Esophagus (tissue), 2 donors: ENCODE data around the gene LPCAT3. TPM values are rescaled to one million over a fixed set of nuclear protein-coding genes. Genes with fewer than 3 reads are reported as not detected.
A peak's percentile ranks its signal among the peaks of the same experiment; 100 is the strongest.

Experiments used
- H3K27ac ChIP-seq, 2 donors: one replicate each; pipeline ENCODE4 v1.5.1; 2013; ENCODE audit warnings: low read depth in 2 of 2, mild to moderate bottlenecking in 2 of 2, inconsistent platforms in 1 of 2, low read length in 1 of 2, moderate library complexity in 1 of 2
- H3K27me3 ChIP-seq, 2 donors: one replicate each; pipeline ENCODE4 v1.6.1; 2013; ENCODE audit warnings: low read length in 2 of 2, control low read depth in 1 of 2, mild to moderate bottlenecking in 1 of 2; ENCODE audit not compliant: insufficient read depth in 2 of 2, control insufficient read depth in 1 of 2
- H3K36me3 ChIP-seq, 2 donors: one replicate each; pipeline ENCODE4 v1.6.1; 2013; ENCODE audit warnings: low read length in 1 of 2; ENCODE audit not compliant: control insufficient read depth in 2 of 2, insufficient read depth in 2 of 2
- H3K4me1 ChIP-seq, 2 donors: one replicate each; pipeline ENCODE4 v1.6.1; 2013; ENCODE audit warnings: low read length in 1 of 2; ENCODE audit not compliant: control insufficient read depth in 2 of 2, insufficient read depth in 2 of 2
- H3K4me3 ChIP-seq, 2 donors: one replicate each; pipeline ENCODE4 v1.5.1; 2013; ENCODE audit warnings: low read length in 2 of 2, mild to moderate bottlenecking in 2 of 2, low read depth in 1 of 2, moderate library complexity in 1 of 2
- H3K9me3 ChIP-seq, 2 donors: one replicate each; pipeline ENCODE4 v1.6.1; 2013; ENCODE audit warnings: mild to moderate bottlenecking in 2 of 2, low read depth in 1 of 2, low read length in 1 of 2, moderate library complexity in 1 of 2; ENCODE audit not compliant: control insufficient read depth in 2 of 2, insufficient read depth in 1 of 2
- WGBS, 2 donors: extraction: QIAGEN DNeasy Blood & Tissue Kit; methylation state at CpG; one replicate each; pipeline ENCODE4 v1.1.7; 2013; 5-methylcytosine and 5-hydroxymethylcytosine counted together
- polyA plus RNA-seq, 2 donors: library from polyadenylated mRNA; stranded (reverse); fragments of 200-250 nt; gene quantifications; one replicate each; pipeline ENCODE4 v1.2.3, GENCODE V29; 2013
- donor health status: healthy with polysubstance abuse.
- donor health status: Bipolar disorder and iron deficiency.

LPCAT3 gene
- polyA plus RNA-seq, 2 donors, result 15.7 to 27.0 TPM

GRCh38 chr12:6946033-6946919, 72.0 kb downstream of the LPCAT3 start:
- Histone ChIP-seq H3K27me3 (no peaks in the 10 kb centered on the region), H3K4me1 (peaks cover 0 to 12% of the 10 kb centered on the region in 2 donors), H3K27ac (peak overlapping the region; percentile 81 to 95), H3K9me3 (no peaks in the 10 kb centered on the region), H3K4me3 (peak overlapping the region; percentile 54 to 55), H3K36me3 (peaks cover 0 to 6% of the 10 kb centered on the region in 2 donors)
- 12 to 19% methylated on average over 31 to 32 of the region's 32 CpGs for WGBS, 2 donors

DNA sequence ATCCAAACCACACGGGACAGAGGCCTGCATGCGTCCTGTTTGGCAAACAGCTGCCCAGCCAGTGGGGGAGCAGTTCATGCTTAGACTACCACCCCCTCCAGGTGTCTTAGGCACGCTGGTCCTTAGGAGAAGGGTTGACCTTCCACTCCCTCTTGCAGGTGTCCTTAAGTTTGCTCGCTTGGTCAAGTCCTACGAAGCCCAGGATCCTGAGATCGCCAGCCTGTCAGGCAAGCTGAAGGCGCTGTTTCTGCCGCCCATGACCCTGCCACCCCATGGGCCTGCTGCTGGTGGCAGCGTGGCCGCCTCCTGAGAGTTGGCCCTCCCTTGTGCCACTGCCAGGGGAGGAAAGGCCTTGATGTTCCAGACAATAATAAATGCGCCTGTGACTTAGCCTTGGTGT, 72.7 kb downstream of the LPCAT3 start:
- Histone ChIP-seq H3K9me3 (no peaks in the 10 kb centered on the region), H3K4me1 (peaks cover 0 to 10% of the 10 kb centered on the region in 2 donors), H3K36me3 (peaks cover 0 to 9% of the 10 kb centered on the region in 2 donors), H3K27ac (peak overlapping the region; percentile 81 to 95), H3K4me3 (peak overlapping the region in 1 of 2 donors; percentile 1), H3K27me3 (no peaks in the 10 kb centered on the region)
- WGBS, 2 donors, result 60 to 63% methylated on average over 10 to 11 of the region's 11 CpGs

DNA sequence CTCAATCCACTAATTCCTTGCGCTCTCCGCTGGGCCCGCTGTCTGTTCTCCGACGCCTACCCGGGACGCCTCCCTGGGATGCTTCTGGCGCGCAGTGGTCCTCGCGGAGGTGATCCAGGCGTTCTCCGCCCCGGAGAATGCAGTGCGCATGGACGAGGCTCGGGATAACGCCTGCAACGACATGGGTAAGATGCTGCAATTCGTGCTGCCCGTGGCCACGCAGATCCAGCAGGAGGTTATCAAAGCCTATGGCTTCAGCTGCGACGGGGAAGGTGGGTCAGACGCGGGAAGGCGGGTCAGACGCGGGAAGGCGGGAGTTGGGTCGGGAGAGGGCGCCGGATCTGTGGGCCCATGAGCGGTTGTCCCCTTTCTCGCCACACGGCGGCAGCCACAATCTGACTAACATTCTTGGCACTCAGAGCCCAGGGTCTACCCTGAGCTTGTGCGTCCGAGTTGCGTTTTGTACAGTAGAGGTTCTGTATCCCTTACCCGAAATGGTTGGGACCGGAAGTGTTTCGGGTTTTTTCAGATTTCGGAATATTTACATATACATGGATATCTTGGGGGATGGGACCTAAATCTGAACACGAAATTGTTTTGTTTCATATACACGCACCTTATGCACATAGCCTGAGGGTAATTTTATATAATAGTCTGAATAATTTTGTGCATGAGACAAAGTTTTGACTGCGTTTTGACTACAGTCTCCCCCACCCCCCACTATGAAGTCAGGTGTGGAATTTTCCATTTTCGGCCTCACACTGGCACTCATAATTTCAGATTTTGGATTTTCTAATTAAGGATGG, 73.7 kb downstream of the LPCAT3 start:
- H3K27me3 ChIP-seq, result no peaks in the 10 kb centered on the region
- H3K4me1 ChIP-seq, result peaks cover 0 to 7% of the 10 kb centered on the region in 2 donors
- H3K27ac ChIP-seq, result peak overlapping the region; percentile 95 to 99
- no peaks in the 10 kb centered on the region for H3K9me3 ChIP-seq
- peaks cover 0 to 10% of the 10 kb centered on the region in 2 donors for H3K36me3 ChIP-seq
- H3K4me3 ChIP-seq, result peak overlapping the region; percentile 65 to 72
- 1 to 2% methylated on average over 48 of the region's 48 CpGs for WGBS, 2 donors

DNA sequence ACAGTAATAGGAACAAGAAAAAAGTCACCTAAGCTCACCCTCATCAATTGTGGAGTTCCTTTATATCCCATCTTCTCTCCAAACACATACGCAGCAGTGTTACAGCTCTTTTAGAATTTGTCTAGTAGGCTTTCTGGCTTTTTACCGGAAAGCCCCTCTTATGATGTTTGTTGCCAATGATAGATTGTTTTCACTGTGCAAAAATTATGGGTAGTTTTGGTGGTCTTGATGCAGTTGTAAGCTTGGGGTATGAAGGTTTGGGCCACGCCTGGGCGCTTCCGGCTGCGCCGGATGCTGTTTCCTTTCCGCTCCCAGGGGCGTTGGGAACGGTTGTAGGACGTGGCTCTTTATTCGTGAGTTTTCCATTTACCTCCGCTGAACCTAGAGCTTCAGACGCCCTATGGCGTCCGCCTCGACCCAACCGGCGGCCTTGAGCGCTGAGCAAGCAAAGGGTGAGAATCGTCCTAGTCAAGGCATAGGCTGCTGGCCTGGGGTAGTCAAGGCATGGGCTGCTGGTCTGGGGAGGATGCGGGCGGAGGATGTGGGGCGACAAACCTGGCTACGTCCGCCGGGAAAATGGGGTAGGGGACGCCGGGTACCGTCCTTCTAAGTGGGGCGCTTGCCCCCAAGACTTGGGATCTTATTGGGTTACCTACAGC, 74.4 kb downstream of the LPCAT3 start, which contains the start of the genes C12orf57 and RNU7-1:
TSS of gene C12orf57 (plus strand) at position 301 of the 659 bp plus-strand sequence. CDS start at position 401, 100 bp downstream.
TSS of gene RNU7-1 (plus strand) at position 95 of the 659 bp plus-strand sequence.
- 0% methylated on average over 31 of the region's 31 CpGs for WGBS, 2 donors
- Histone ChIP-seq H3K27me3 (no peaks in the 10 kb centered on the region), H3K4me3 (peak within 1 kb of the TSS; percentile 65 to 72), H3K4me1 (peaks cover 0 to 7% of the 10 kb centered on the region in 2 donors), H3K27ac (peak within 1 kb of the TSS; percentile 95 to 99), H3K9me3 (no peaks in the 10 kb centered on the region), H3K36me3 (peaks cover 0 to 10% of the 10 kb centered on the region in 2 donors)

DNA sequence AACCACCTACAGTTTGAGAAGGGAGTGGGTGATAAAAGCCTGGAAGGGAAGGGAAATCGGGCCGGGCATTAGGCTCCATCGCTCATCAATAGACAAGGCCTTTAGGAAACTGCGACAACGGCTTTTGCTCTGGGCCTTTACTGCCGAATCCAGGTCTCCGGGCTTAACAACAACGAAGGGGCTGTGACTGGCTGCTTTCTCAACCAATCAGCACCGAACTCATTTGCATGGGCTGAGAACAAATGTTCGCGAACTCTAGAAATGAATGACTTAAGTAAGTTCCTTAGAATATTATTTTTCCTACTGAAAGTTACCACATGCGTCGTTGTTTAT, 74.9 kb downstream of the LPCAT3 start:
- 0% methylated on average over 13 of the region's 13 CpGs for WGBS, 2 donors
- Histone ChIP-seq H3K4me3 (peak overlapping the region in 1 of 2 donors; percentile 7), H3K36me3 (peaks cover 0 to 10% of the 10 kb centered on the region in 2 donors)

GRCh38 chr12:6942331-6942665, 76.0 kb downstream of the LPCAT3 start:
- no peak overlapping the region for H3K4me3 ChIP-seq
- peaks cover 0 to 10% of the 10 kb centered on the region in 2 donors for H3K36me3 ChIP-seq
- peaks cover 0 to 9% of the 10 kb centered on the region in 2 donors for H3K4me1 ChIP-seq
- WGBS, 2 donors, result 77 to 79% methylated on average over 11 of the region's 11 CpGs
- peak overlapping the region in 1 of 2 donors; percentile 90 for H3K27ac ChIP-seq
- no peaks in the 10 kb centered on the region for H3K9me3 ChIP-seq
- H3K27me3 ChIP-seq, result no peaks in the 10 kb centered on the region

More for the DNA sequence above, 74.9 kb downstream of the LPCAT3 start:
- Histone ChIP-seq H3K4me1 (peaks cover 0 to 8% of the 10 kb centered on the region in 2 donors), H3K27ac (peak overlapping the region; percentile 90 to 95), H3K9me3 (no peaks in the 10 kb centered on the region), H3K27me3 (no peaks in the 10 kb centered on the region)

GRCh38 chr12:6941782-6942181, 76.5 kb downstream of the LPCAT3 start:
- peaks cover 0 to 11% of the 10 kb centered on the region in 2 donors for H3K4me1 ChIP-seq
- H3K27me3 ChIP-seq, result no peaks in the 10 kb centered on the region
- 66 to 74% methylated on average over 12 of the region's 12 CpGs for WGBS, 2 donors
- no peak overlapping the region for H3K4me3 ChIP-seq
- no peaks in the 10 kb centered on the region for H3K9me3 ChIP-seq
- peaks cover 0 to 10% of the 10 kb centered on the region in 2 donors for H3K36me3 ChIP-seq
- no peak overlapping the region for H3K27ac ChIP-seq

GRCh38 chr12:6941267-6941666, 77.0 kb downstream of the LPCAT3 start:
- Histone ChIP-seq H3K4me1 (peaks cover 0 to 10% of the 10 kb centered on the region in 2 donors), H3K27ac (no peak overlapping the region), H3K27me3 (no peaks in the 10 kb centered on the region), H3K36me3 (peaks cover 0 to 14% of the 10 kb centered on the region in 2 donors), H3K4me3 (no peak overlapping the region), H3K9me3 (no peaks in the 10 kb centered on the region)
- 75 to 79% methylated on average over 12 of the region's 12 CpGs for WGBS, 2 donors

DNA sequence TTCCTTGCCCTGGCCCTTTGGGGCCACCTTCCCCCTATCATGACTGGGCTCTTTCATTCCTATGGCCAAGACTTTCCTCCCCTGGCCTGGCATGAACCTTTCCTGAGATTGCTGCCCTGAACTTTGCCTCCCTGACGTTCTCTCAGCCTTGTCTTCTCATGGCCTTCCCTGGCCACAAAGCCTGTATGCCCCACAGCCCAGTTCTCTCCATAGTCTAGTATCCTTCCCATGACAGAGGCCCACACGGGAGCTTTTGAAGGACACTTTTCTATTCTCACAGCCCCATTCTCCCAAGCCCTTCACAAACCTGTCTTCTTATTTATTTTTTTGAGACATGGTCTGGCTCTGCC, 79.1 kb downstream of the LPCAT3 start:
- Histone ChIP-seq H3K9me3 (no peaks in the 10 kb centered on the region), H3K36me3 (peaks cover 3 to 27% of the 10 kb centered on the region in 2 donors), H3K27me3 (no peaks in the 10 kb centered on the region), H3K4me3 (no peak overlapping the region), H3K27ac (no peak overlapping the region), H3K4me1 (peaks cover 0 to 6% of the 10 kb centered on the region in 2 donors)
- WGBS, 2 donors, result 59 to 75% methylated on average over 2 of the region's 2 CpGs
